NCI-H2171 treated with DMSO at 0.1 percent for 48 hours (cell line): ENCODE measurements around the gene RNU6-9.
"Not testable (repeated sequence)": the region's sequence is repeated elsewhere in the genome, so short reads cannot be mapped to it uniquely, and the experiment has no call there.

Experiments
- DNase-seq: peaks from one replicate; lab custom pipeline; 2025; lab: John Stamatoyannopoulos, UW

RNU6-9 gene

DNA sequence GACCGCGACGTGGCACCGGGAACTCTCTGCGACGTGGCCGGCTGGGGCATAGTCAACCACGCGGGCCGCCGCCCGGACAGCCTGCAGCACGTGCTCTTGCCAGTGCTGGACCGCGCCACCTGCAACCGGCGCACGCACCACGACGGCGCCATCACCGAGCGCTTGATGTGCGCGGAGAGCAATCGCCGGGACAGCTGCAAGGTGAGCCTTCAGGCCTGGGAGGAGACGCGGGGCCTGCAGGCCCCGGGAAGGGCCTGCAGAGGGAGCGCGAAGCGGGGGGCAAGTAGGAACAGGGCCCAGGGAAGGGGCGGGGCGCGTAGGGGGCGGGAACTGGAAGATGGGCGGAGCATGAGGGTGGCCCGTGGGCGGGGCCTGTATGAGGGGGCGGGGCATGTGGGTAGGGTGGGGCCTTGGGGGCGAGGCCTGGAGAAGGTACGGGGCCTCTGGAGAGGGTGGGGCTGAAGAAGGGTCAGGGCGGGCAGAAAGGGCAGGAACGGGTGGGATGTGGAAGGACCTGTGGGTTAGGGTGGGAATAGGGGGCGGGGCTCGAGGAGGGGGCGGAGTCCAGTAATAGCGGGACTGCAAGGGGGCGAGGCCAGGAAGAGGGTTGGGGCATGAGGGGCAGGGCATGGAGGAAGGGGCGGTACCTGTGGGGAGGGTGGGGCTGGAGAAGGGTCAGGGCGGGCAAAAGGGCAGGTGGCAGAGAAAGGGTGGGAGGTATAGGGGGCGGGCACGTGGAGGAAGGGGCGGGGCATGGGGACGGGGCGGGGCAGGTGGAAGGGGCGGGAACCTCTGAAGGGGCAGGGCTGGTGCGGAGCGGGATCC, 31.3 kb upstream of the RNU6-9 start:
- DNase-seq: no peak

DNA sequence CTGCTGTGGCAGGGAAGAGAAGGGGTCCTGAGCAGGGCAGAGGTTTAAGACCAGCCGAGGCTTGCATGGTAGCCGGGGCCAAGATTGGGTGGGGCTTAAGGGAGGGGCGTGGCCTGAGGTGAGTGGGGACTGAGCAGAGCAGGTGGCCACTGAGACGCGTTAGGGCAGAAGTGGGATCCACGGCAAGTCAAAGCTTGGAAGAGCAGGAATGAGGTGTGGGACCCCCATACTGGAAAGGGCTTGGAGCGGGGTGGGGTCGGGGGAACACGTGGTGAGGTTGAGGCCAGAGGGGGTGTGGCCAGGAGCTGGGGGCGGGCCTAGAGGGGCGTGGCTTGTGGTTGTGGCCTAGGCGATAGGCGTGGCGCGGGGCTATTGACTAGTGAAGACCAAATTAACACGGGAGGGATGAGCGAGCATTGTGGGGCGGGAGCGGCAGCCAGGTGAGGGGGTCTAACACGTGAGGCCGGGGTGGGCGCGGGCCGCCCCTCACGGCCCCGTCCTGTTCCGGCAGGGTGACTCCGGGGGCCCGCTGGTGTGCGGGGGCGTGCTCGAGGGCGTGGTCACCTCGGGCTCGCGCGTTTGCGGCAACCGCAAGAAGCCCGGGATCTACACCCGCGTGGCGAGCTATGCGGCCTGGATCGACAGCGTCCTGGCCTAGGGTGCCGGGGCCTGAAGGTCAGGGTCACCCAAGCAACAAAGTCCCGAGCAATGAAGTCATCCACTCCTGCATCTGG, 30.5 kb upstream of the RNU6-9 start:
- DNase-seq: no peak

- no peak for DNase-seq
Observed at GRCh38 chr19:863315-863620, 30.0 kb upstream of the RNU6-9 start.

GRCh38 chr19:866769-867300, 26.4 kb upstream of the RNU6-9 start:
- no peak for DNase-seq

GRCh38 chr19:867301-867793, 25.9 kb upstream of the RNU6-9 start:
- DNase-seq: peak; percentile 37

DNA sequence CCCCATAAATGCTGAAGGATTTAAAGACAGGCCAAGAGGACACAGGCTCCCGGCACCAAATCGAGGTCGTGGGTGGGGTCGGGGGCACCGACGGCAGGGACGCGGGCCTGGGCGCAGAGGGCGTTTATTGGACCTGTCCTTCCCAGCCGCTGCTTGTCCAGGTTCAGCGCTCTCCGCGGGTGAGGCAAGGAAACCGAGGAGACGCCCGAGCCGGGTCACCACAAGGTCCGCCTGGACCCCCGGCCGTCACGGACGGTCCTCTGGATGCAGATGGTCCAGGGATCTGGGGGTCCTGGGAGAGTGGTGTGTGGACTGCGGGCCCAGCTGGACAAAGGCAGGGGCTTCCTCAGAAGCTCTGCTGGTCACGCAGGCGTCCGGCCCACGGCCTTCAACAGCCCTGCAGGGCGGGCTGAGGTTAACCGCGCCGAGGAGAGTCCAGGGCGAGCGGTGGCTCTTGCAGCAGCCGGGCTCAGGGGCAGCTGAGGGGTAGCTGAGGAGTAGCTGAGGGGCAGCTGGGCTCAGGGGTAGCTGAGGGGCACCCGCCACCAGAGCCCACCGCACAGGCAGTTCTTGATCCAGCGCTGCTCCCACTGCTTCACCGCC, 25.3 kb upstream of the RNU6-9 start:
- no peak for DNase-seq

DNA sequence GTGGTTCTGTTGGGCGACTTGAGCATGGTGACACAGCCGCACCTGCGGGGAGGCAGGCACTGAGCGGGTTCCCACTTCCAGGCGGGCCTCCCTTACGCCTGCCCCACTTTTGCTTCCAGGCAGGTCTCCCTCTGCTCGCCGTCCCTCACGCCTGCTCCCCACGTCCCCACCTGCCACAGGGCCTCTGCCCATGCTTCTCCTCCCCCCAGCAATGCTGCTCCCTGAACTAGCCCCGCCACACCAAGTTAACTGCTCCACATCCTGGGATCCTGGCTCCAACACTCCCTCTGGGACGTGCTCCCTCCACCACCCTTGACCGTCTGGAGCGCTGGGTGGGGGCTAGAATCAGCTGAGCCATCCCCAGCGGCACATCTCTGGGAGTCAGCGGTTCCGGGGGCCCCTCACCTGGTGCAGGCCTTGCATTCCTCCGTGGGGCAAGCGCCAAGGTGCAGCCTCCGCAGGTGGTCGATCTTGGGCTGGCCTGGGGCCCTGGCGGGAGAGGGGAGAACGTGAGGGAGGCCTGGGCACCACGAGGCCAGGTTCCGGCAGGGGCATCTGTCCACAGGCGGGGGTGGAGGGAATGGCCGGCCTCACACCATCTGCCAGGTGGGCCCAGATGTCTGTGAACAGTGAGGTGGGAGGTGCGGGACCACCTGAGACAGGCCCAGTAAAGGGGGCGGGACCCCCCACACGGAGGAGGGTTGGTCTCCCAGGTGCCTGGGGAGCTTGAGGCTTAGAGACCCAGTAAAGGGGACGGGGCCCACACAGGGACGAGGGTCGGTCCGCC, 24.6 kb upstream of the RNU6-9 start:
- no peak for DNase-seq

GRCh38 chr19:869245-870177, 23.8 kb upstream of the RNU6-9 start:
- no peak for DNase-seq

GRCh38 chr19:870314-870713, 23.0 kb upstream of the RNU6-9 start:
- no peak for DNase-seq

GRCh38 chr19:870963-871401, 22.3 kb upstream of the RNU6-9 start:
- DNase-seq: no peak

DNA sequence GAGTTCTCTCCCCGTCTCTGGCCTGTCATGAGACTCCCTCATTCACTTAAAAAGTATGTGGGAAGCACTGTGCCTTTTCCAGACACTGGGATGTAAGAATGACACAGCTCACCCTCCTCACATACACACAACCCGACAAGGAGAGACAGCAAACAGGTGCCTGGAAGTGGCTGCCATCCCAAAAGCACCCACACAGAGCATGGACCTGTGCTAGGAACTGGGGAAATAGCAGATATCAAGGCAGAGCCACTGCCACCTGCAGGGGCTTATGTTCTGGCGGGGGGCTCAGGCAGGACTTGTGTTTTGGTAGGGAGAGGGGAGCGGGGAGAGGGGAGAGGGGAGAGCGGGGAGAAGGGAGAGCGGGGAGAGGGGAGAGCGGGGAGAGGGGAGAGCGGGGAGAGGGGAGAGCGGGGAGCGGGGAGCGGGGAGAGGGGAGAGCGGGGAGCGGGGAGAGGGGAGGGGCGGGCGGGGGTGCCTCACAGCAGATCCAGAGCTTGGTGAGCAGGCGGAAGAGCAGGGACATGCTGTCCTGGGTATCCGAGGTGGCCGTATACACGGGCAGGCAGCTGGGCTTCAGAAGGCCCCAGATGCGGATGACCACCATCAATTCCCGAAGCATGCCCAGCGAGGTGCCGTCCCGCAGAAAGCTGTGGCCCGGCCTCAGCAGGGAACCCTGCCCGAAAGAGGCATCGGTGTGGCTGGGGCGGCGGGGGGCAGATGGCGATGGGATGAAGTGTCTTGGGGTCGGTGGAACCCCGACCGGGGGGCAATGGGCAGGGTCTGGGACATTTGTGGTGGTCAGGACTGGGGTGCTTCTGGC, 21.6 kb upstream of the RNU6-9 start:
- DNase-seq: peak; percentile 47

GRCh38 chr19:872266-872951, 20.9 kb upstream of the RNU6-9 start:
- DNase-seq: peak; percentile 87

DNA sequence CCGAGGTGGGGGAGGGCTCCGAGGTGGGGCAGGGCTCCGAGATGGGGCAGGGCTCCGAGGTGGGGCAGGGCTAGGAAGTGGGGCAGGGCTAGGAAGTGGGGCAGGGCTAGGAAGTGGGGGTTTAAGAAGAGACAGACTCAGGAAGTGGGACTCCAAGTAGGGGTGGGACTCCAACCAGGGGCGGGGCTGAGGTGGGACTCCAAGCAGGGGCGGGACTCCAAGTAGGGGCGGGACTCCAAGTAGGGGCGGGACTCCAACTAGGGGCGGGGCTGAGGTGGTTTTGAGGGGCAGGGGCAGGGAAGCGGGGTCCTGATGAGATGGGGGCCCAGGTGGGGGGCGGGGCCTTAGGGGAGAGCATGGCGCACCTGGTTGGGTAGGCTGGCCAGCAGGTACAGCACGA, 20.2 kb upstream of the RNU6-9 start:
- peak; percentile 37 for DNase-seq

DNA sequence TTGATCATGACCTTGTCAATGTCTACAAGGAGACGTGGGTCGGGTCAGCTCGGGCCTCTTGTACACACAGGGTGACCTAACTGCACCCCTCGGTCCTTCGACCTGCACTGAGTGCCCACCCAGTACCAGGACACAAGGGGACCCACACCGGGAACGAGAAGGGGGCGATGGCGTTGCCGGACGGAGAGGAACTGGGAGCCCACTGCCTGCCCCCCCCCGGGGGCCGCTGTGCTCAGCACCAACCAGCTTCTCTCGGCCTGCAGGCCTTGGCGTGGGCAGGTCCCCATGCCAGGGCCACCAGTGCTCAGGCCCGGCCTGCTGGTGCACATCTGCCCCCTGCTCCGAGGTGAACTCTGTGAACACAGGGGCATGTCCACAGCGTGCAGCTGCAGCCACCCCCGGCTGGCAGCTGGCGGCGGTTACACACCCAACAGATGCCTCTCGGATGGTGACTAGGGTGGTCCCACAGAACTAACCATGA, 19.7 kb upstream of the RNU6-9 start:
- DNase-seq: no peak

DNA sequence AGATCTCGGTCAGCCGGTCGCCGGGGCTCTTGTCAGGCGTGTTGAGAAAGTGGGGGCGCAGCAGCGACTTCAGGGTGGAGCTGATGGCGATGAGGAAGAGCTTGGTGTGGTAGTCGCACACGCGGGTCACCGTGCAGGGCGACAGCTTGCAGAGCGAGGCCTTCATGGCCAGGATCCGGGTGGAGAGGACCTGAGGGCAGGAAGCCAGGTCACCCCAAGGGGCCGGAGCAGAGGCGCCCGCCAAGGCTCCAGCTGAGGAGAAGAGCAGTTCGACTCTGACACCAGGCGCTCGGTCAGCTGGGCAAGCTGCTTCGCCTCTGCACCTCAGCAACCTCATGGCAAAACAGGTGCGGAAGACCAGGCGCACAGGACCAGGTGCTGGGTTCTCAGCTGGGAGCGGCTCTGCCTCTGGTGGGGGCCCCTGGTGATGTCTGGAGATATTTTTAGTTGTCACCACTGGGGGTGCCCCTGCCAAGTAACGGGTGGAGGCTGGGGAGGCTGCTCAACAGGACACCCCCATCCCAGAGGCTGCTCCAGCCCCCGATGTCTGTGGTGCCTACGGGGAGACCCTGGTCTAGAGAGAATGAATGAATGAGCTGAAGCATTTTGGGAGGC, 17.9 kb upstream of the RNU6-9 start:
- DNase-seq: no peak

DNA sequence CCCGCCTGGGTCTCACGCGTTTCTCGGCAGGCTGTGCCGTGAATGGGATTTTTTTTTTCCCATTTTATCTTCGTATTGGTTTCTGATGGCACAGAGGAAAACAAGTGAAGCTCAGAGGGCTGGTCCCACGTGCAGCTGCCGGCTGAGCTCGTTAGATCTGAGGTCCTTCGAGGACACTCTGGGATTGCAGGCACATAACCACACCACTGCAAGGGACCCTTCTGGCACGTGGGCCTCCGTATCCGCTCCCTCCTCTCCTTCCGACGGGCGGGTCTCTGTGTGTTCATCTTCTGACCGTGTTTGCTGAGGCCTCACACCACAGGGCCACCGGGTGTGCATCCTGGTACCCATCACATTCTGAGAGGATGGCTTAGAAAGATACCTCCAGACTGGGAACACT, 17.2 kb upstream of the RNU6-9 start:
- no peak for DNase-seq

- DNase-seq: no peak
Observed at GRCh38 chr19:876780-877314, 16.4 kb upstream of the RNU6-9 start.

DNA sequence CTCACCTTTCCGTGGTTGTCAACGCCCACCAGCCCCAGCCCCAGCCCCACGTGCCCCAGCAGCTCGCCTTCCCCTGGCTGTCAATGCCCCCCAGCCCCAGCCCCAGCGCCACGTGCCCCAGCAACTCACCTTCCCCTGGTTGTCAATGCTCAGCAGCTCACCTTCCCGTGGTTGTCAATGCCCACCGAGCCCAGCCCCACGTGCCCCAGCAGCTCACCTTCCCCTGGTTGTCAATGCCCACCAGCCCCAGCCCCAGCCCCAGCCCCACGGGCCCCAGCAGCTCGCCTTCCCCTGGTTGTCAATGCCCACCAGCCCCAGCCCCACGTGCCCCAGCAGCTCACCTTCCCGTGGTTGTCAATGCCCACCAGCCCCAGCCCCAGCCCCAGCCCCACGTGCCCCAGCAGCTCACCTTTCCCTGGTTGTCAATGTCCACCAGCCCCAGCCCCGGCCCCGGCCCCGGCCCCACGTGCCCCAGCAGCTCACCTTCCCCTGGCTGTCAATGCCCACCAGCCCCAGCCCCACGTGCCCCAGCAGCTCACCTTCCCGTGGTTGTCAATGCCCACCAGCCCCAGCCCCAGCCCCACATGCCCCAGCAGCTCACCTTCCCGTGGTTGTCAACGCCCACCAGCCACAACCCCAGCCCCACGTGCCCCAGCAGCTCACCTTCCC, 15.2 kb upstream of the RNU6-9 start:
- not testable (repeated sequence) for DNase-seq
